Urinary bladder (tissue), 4 donors: ENCODE measurements around the gene MUC21. TPM values are rescaled to one million over a fixed set of nuclear protein-coding genes. Genes with fewer than 3 reads are reported as not detected.

Experiments used
- DNase-seq: peaks from one replicate; pipeline ENCODE4 v3.0.0-alpha.2; 2015; ENCODE audit errors: extremely low spot score
- H3K27ac ChIP-seq: one replicate; pipeline ENCODE4 v1.5.1; 2013; ENCODE audit warnings: low read depth, mild to moderate bottlenecking, moderate library complexity
- H3K36me3 ChIP-seq: one replicate; pipeline ENCODE4 v1.6.1; 2013; ENCODE audit warnings: mild to moderate bottlenecking, moderate library complexity; ENCODE audit not compliant: insufficient read depth
- H3K4me1 ChIP-seq: one replicate; pipeline ENCODE4 v1.6.1; 2013; ENCODE audit warnings: mild to moderate bottlenecking, moderate library complexity; ENCODE audit not compliant: insufficient read depth
- H3K4me3 ChIP-seq: one replicate; pipeline ENCODE4 v1.5.1; 2013; ENCODE audit warnings: low read depth, low read length
- WGBS: extraction: QIAGEN DNeasy Blood & Tissue Kit; methylation state at CpG from one replicate; pipeline ENCODE4 v1.1.7; 2013; 5-methylcytosine and 5-hydroxymethylcytosine counted together
- polyA plus RNA-seq: library from polyadenylated mRNA; stranded (reverse); fragments of 200-250 nt; gene quantifications from one replicate; pipeline ENCODE4 v1.2.3, GENCODE V29; 2013
- total RNA-seq: library from RNA; depleted of rRNA; stranded (reverse); fragments of >200 nt; gene quantifications from one replicate; pipeline ENCODE4 v1.2.3, GENCODE V29; 2014
- donor health status: healthy with polysubstance abuse.
- donor health status: healthy.

The MUC21 gene
- total RNA-seq (not detected), polyA plus RNA-seq (not detected)

DNA sequence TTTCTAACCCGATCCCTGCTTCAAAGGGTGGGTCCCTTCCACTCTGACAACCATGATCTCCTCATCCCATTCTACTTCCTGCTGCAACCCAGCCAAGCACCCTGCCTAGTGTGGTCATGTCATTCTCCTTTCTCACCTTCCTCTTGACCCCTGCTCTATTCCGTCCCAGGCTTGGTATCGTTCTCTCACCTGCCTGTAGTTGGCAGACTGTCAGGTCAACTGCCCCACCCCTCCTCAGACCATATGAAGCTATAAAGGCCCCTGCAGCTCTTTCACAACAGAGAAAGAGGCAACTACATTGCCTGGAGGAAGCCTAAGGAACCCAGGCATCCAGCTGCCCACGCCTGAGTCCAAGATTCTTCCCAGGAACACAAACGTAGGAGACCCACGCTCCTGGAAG, at the start of gene MUC21:
Gene MUC21 (plus strand): TSS at position 280 of the 400 bp plus-strand sequence. CDS start 241 bp downstream, outside the sequence.
- no peak within 1 kb of the TSS for H3K4me3 ChIP-seq
- WGBS: 85% methylated on average over 6 of the region's 6 CpGs
- H3K4me1 ChIP-seq: no peaks in the 10 kb centered on the region
- no peak within 1 kb of the TSS for H3K27ac ChIP-seq
- no peaks in the 10 kb centered on the region for H3K36me3 ChIP-seq
- DNase-seq: no peak

GRCh38 chr6:30935018-30935417, 48.5 kb upstream of the MUC21 start:
- Histone ChIP-seq H3K36me3 (no peaks in the 10 kb centered on the region), H3K27ac (no peak overlapping the region), H3K4me1 (no peaks in the 10 kb centered on the region), H3K4me3 (no peak overlapping the region)
- DNase-seq: no peak
- 34% methylated on average over 3 of the region's 3 CpGs for WGBS

DNA sequence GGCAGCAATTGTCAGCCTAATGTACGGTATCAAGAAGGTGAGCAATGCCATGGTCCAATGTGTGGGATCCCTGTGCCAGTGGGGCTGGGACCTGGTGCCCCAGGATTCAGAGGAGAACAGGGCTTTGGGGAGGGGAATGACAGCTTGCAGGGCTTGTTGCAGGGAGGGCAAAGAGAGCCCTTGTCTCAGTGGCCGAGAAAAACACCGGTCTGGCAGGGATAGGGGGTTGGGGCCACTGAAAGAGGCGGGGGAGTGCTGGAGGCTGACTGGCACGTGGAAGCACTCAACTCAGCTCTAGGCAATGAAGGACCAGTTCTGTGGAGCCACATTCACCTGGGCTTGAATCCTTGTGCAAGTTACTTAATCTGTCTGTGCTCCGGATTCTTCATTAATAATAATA, 46.3 kb upstream of the MUC21 start:
- no peak for DNase-seq
- no peak overlapping the region for H3K27ac ChIP-seq
- H3K4me3 ChIP-seq: no peak overlapping the region
- WGBS: 70% methylated on average over 6 of the region's 6 CpGs
- no peaks in the 10 kb centered on the region for H3K36me3 ChIP-seq
- no peaks in the 10 kb centered on the region for H3K4me1 ChIP-seq

- WGBS: 77% methylated on average over 4 of the region's 4 CpGs
- H3K27ac ChIP-seq: no peak overlapping the region
- DNase-seq: no peak
- no peaks in the 10 kb centered on the region for H3K36me3 ChIP-seq
- no peak overlapping the region for H3K4me3 ChIP-seq
- no peaks in the 10 kb centered on the region for H3K4me1 ChIP-seq
Observed at GRCh38 chr6:30938730-30939129, 44.8 kb upstream of the MUC21 start.

- Histone ChIP-seq H3K4me1 (no peaks in the 10 kb centered on the region), H3K36me3 (no peaks in the 10 kb centered on the region), H3K4me3 (no peak overlapping the region), H3K27ac (no peak overlapping the region)
- WGBS: 64% methylated on average over 3 of the region's 3 CpGs
- DNase-seq: no peak
Observed at GRCh38 chr6:30939473-30939872, 44.0 kb upstream of the MUC21 start.

GRCh38 chr6:30940361-30940986, 43.0 kb upstream of the MUC21 start, which contains the start of gene MUCL3:
Gene MUCL3 (plus strand): TSS chr6:30940973. CDS start chr6:30941000, 27 bp downstream.
- no peak for DNase-seq
- no peaks in the 10 kb centered on the region for H3K36me3 ChIP-seq
- no peak within 1 kb of the TSS for H3K27ac ChIP-seq
- no peak within 1 kb of the TSS for H3K4me3 ChIP-seq
- H3K4me1 ChIP-seq: no peaks in the 10 kb centered on the region
- 73% methylated on average over 16 of the region's 16 CpGs for WGBS

GRCh38 chr6:30942338-30943060, 41.0 kb upstream of the MUC21 start:
- peak; percentile 55 for DNase-seq
- no peaks in the 10 kb centered on the region for H3K4me1 ChIP-seq
- H3K27ac ChIP-seq: no peak overlapping the region
- no peak overlapping the region for H3K4me3 ChIP-seq
- 13% methylated on average over 15 of the region's 15 CpGs for WGBS
- H3K36me3 ChIP-seq: no peaks in the 10 kb centered on the region

- no peak for DNase-seq
- Histone ChIP-seq H3K4me3 (no peak overlapping the region), H3K4me1 (no peaks in the 10 kb centered on the region), H3K27ac (no peak overlapping the region), H3K36me3 (no peaks in the 10 kb centered on the region)
- WGBS: 96% methylated on average over 4 of the region's 4 CpGs
Observed at GRCh38 chr6:30944051-30944450, 39.5 kb upstream of the MUC21 start.

GRCh38 chr6:30945281-30945680, 38.2 kb upstream of the MUC21 start:
- DNase-seq: no peak
- Histone ChIP-seq H3K4me3 (no peak overlapping the region), H3K4me1 (no peaks in the 10 kb centered on the region), H3K27ac (no peak overlapping the region), H3K36me3 (no peaks in the 10 kb centered on the region)
- 79% methylated on average over 5 of the region's 5 CpGs for WGBS

- no peak overlapping the region for H3K27ac ChIP-seq
- WGBS: 86% methylated on average over 4 of the region's 4 CpGs
- H3K4me1 ChIP-seq: no peaks in the 10 kb centered on the region
- no peak for DNase-seq
- H3K36me3 ChIP-seq: no peaks in the 10 kb centered on the region
- H3K4me3 ChIP-seq: no peak overlapping the region
Observed at GRCh38 chr6:30947231-30947630, 36.3 kb upstream of the MUC21 start.

GRCh38 chr6:30948811-30949210, 34.7 kb upstream of the MUC21 start:
- 94% methylated on average over 6 of the region's 6 CpGs for WGBS
- no peak overlapping the region for H3K27ac ChIP-seq
- no peak for DNase-seq
- no peaks in the 10 kb centered on the region for H3K4me1 ChIP-seq
- no peak overlapping the region for H3K4me3 ChIP-seq
- no peaks in the 10 kb centered on the region for H3K36me3 ChIP-seq

GRCh38 chr6:30951907-30952469, 31.5 kb upstream of the MUC21 start:
- no peak for DNase-seq
- Histone ChIP-seq H3K36me3 (no peaks in the 10 kb centered on the region), H3K4me3 (no peak overlapping the region), H3K27ac (no peak overlapping the region), H3K4me1 (no peaks in the 10 kb centered on the region)
- 72% methylated on average over 5 of the region's 5 CpGs for WGBS

DNA sequence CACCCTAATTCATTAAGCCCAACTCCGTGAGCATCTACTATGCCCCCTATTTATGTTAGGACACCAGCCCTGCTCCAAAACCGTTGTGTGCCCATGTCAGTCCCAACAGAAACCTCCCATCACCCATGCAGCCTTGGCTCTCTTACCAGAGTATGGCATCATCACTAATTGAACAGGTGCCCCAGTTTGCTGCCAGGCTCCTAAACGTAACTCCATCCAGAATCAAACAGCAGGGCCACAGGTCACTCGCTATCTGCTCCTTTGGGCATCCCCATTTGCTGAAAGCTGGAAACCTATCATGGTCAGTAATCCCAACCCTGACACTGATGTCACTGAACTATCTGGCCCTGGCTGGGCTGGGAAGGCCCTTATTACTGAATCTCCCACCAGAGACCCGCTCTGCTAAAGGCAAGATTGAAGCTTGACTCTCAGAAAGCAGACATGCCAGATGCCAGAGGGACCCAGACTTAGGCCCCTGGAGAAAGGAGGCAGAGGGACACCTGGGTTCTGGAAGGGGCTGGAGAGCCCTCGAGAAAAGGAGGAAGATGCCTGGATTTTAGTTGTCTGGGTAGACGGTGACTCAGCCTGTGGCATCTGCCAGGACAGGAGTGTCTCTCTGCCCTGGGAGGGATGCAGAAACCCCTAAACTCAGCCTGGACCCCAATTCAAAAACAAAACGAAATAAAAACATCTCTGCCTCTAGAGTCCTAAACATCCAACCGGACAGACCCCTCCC, 28.7 kb upstream of the MUC21 start:
- Histone ChIP-seq H3K4me3 (peak overlapping the region; percentile 35), H3K27ac (no peak overlapping the region), H3K4me1 (no peaks in the 10 kb centered on the region), H3K36me3 (no peaks in the 10 kb centered on the region)
- 66% methylated on average over 9 of the region's 9 CpGs for WGBS
- DNase-seq: no peak
